Suprapubic skin (tissue), 4 donors: ENCODE data around the gene SPOPL. TPM values are rescaled to one million over a fixed set of nuclear protein-coding genes. Genes with fewer than 3 reads are reported as not detected.

Experiments
- DNase-seq, 2 donors: peaks; one replicate each; pipeline ENCODE4 v3.0.0-alpha.2; 2019; ENCODE audit warnings: low spot score in 2 of 2
- H3K27ac ChIP-seq: fragments of 200-600 bp; sonication (generic); one replicate; pipeline ENCODE4 v1.5.1; 2019
- H3K27me3 ChIP-seq: fragments of 200-600 bp; sonication (generic); one replicate; pipeline ENCODE4 v1.5.1; 2019
- H3K36me3 ChIP-seq: fragments of 200-600 bp; sonication (generic); one replicate; pipeline ENCODE4 v1.5.1; 2019
- H3K4me1 ChIP-seq: fragments of 200-600 bp; sonication (generic); one replicate; pipeline ENCODE4 v1.5.1; 2019
- H3K4me3 ChIP-seq: fragments of 200-600 bp; sonication (generic); one replicate; pipeline ENCODE4 v1.5.1; 2019; ENCODE audit warnings: mild to moderate bottlenecking
- H3K9me3 ChIP-seq: fragments of 200-600 bp; sonication (generic); one replicate; pipeline ENCODE4 v1.5.1; 2019
- EP300 ChIP-seq: sonication (generic); formaldehyde crosslinking; IDR thresholded peaks from one replicate; pipeline ENCODE4 v1.6.1; 2017; ENCODE audit warnings: antibody characterized with exemption
- POLR2A ChIP-seq, 2 donors: fragments of 450-650 bp; IDR thresholded peaks; one replicate each; pipeline ENCODE4 v1.6.1; 2017; ENCODE audit warnings: antibody characterized with exemption in 2 of 2, mild to moderate bottlenecking in 2 of 2, moderate library complexity in 2 of 2
- POLR2AphosphoS5 ChIP-seq, 3 donors: sonication (generic); formaldehyde crosslinking; IDR thresholded peaks; one replicate each; pipeline ENCODE4 v1.6.1; 2017; ENCODE audit warnings: antibody characterized with exemption in 3 of 3
- WGBS: methylation state at CpG from one replicate; pipeline ENCODE4 v1.1.5; 2018; 5-methylcytosine and 5-hydroxymethylcytosine counted together
- total RNA-seq, 4 donors: library from RNA; depleted of rRNA; stranded (reverse); fragments of >200 nt; gene quantifications; one replicate each; pipeline ENCODE4 v1.1.0, GENCODE V29; 2016
- TF ChIP-seq, protein P1 (sequence below), 2 donors: fragments of 200-600 bp in 1 of 2; fragments of 450-650 bp in 1 of 2; sonication (generic) in 1 of 2; IDR thresholded peaks; one replicate each; pipeline ENCODE4 v1.5.1; 2016 to 2019; ENCODE audit warnings: antibody characterized with exemption in 2 of 2, mild to moderate bottlenecking in 1 of 2, moderate library complexity in 1 of 2

SPOPL gene
- total RNA-seq, 4 donors from 2014 or later: 24.8 to 42.4 (median 31.2) TPM

DNA sequence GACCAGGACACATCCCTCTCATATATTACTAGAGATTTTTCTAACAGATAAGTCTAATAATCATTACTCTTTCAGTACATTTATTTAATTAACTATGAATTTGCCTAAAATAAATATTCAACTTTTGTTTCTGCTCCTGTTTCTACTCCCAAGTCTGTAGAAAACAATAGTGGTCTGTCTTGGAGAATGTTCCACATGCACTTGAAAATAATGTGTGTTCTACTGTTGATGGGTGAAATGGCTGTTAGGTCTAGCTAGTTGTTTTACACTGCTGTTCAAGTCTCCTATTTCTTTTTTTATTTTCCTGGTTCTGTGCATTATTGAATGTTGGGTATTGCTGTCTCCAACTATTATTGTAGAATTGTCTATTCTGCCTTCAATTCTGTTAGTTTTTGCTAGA, 47.2 kb downstream of the SPOPL start:
- Histone ChIP-seq H3K27me3 (no peaks in the 10 kb centered on the region), H3K4me3 (no peak overlapping the region), H3K9me3 (no peaks in the 10 kb centered on the region), H3K4me1 (no peaks in the 10 kb centered on the region), H3K36me3 (peaks cover 4% of the 10 kb centered on the region), H3K27ac (no peak overlapping the region)
- no peak for DNase-seq
- no peak for TF ChIP-seq POLR2AphosphoS5 (IDR thresholded peaks at IDR 0.05)
- no peak for TF ChIP-seq EP300
- no peak for TF ChIP-seq POLR2A (IDR thresholded peaks at IDR 0.05)
- TF ChIP-seq, protein P1, sequence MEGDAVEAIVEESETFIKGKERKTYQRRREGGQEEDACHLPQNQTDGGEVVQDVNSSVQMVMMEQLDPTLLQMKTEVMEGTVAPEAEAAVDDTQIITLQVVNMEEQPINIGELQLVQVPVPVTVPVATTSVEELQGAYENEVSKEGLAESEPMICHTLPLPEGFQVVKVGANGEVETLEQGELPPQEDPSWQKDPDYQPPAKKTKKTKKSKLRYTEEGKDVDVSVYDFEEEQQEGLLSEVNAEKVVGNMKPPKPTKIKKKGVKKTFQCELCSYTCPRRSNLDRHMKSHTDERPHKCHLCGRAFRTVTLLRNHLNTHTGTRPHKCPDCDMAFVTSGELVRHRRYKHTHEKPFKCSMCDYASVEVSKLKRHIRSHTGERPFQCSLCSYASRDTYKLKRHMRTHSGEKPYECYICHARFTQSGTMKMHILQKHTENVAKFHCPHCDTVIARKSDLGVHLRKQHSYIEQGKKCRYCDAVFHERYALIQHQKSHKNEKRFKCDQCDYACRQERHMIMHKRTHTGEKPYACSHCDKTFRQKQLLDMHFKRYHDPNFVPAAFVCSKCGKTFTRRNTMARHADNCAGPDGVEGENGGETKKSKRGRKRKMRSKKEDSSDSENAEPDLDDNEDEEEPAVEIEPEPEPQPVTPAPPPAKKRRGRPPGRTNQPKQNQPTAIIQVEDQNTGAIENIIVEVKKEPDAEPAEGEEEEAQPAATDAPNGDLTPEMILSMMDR (IDR thresholded peaks at IDR 0.05): no peak

DNA sequence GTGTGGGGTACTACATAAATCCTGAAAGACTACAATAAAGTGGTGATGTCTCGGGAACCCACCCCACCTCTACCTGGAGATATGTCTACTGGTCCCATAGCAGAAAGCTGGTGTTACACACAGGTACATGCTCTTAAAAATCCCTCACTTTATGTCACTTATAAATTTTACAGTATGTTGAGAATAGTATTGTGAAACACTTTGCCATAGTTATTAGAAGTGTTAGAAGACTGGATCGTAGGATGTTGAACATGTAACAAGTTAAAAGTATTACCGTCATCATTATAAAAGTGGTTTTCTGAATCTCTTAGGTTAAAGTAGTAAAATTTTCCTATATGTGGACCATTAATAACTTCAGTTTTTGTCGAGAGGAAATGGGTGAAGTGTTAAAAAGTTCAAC, 48.6 kb downstream of the SPOPL start:
- Histone ChIP-seq H3K4me3 (no peak overlapping the region), H3K4me1 (no peaks in the 10 kb centered on the region), H3K27ac (no peak overlapping the region), H3K9me3 (no peaks in the 10 kb centered on the region), H3K27me3 (no peaks in the 10 kb centered on the region), H3K36me3 (peaks cover 10% of the 10 kb centered on the region)
- DNase-seq: no peak
- TF ChIP-seq POLR2AphosphoS5 (IDR thresholded peaks at IDR 0.05) (no peak), POLR2A (IDR thresholded peaks at IDR 0.05) (no peak), EP300 (no peak)
- TF ChIP-seq, protein P1 (IDR thresholded peaks at IDR 0.05): no peak
- 95% methylated on average over 4 of the region's 4 CpGs for whole genome bisulfite sequencing

DNA sequence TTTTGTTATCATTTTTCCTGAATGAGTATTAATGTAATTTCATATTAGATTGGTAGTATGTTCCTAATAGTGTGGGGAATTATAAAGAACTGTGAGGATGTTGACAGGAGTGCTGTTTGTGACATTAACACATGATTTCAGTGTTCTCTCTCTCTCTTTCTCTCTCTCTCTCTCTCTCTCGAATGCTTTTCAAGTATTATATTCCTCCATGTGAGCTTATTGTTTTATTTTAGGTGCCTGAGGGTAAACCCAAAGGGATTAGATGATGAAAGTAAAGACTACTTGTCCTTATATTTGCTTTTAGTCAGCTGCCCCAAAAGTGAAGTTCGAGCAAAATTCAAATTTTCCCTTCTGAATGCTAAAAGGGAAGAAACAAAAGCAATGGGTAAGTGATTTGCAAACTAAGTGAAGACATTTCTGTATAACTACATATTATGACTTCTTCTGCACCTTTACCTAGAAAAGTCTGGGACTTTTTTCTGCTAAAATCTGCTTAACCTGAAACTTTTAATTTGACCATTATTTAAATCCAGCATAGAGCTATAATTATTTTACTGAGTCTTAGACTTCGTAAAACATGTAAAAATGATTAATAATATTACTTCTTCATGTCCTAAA, 49.2 kb downstream of the SPOPL start:
- WGBS: 76% methylated on average over 3 of the region's 3 CpGs
- Histone ChIP-seq H3K27me3 (no peaks in the 10 kb centered on the region), H3K9me3 (no peaks in the 10 kb centered on the region), H3K4me3 (no peak overlapping the region), H3K4me1 (no peaks in the 10 kb centered on the region), H3K27ac (no peak overlapping the region), H3K36me3 (peaks cover 15% of the 10 kb centered on the region)
- DNase-seq: no peak
- no peak for TF ChIP-seq POLR2A (IDR thresholded peaks at IDR 0.05)
- TF ChIP-seq, protein P1 (IDR thresholded peaks at IDR 0.05): no peak

DNA sequence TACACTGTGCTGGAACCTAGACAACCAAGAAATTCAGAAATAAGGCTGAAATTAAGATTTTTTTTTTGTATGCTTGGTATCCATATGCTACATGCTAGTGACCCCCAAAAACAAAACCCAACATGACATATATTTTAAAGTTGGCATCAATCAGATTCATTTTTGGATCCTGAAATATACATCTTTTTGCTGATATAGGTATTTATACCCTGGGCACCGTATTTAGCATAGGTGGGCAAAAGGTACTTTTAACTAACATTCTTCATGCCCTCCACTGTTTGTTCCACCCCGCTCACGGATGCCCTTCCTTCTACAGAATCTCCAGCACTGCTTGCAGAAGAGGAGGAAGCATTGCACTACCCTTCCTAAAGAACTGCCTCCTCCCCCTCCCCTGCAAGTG, 52.6 kb downstream of the SPOPL start:
- TF ChIP-seq, protein P1 (IDR thresholded peaks at IDR 0.05): no peak
- no peak for TF ChIP-seq EP300
- TF ChIP-seq POLR2A (IDR thresholded peaks at IDR 0.05): no peak
- no peak for TF ChIP-seq POLR2AphosphoS5 (IDR thresholded peaks at IDR 0.05)

DNA sequence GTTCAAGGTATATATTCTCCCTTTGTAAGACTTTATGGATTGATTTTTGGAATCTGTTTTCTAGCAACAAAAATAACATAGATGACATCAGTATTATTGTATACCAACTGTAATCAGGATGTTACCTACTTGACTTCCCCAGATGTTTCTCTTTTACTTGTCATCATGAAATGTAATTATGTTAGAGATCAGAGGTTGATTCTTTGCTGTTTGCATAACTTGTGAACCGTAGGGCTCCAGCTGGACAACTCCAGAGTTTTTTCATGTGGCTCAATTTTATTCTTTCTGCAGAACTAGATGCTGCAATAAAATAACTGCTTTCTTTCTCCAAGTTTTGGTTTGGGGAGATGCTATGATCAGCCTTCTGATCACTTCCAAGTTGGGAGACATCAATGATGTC, 58.1 kb downstream of the SPOPL start:
- Histone ChIP-seq H3K9me3 (no peaks in the 10 kb centered on the region), H3K4me3 (no peak overlapping the region), H3K36me3 (peaks cover 56% of the 10 kb centered on the region), H3K4me1 (no peaks in the 10 kb centered on the region), H3K27me3 (no peaks in the 10 kb centered on the region), H3K27ac (no peak overlapping the region)
- no peak for DNase-seq
- no peak for TF ChIP-seq EP300
- no peak for TF ChIP-seq POLR2AphosphoS5 (IDR thresholded peaks at IDR 0.05)
- TF ChIP-seq POLR2A (IDR thresholded peaks at IDR 0.05): no peak
- TF ChIP-seq, protein P1 (IDR thresholded peaks at IDR 0.05): no peak
- WGBS: 60% methylated on average over 1 of the region's 1 CpG

More for the DNA sequence above, 52.6 kb downstream of the SPOPL start:
- Histone ChIP-seq H3K27me3 (no peaks in the 10 kb centered on the region), H3K27ac (no peak overlapping the region), H3K9me3 (no peaks in the 10 kb centered on the region), H3K36me3 (peaks cover 25% of the 10 kb centered on the region), H3K4me1 (no peaks in the 10 kb centered on the region), H3K4me3 (no peak overlapping the region)
- no peak for DNase-seq
- 96% methylated on average over 3 of the region's 3 CpGs for WGBS
